IMR-90 (cell line): ENCODE data around the gene CDCP2.

Experiments used
- CEBPB ChIP-seq: IDR thresholded peaks from 2 replicates; pipeline ENCODE4 v1.6.1; 2012; ENCODE audit warnings: low read depth, low read length, improper control_type of control experiment
- POLR2A ChIP-seq: IDR thresholded peaks from 2 replicates; pipeline ENCODE4 v1.6.1; 2012; ENCODE audit warnings: mild to moderate bottlenecking, low read depth, low read length
- RFX5 ChIP-seq: IDR thresholded peaks from 2 replicates; pipeline ENCODE4 v1.8.0; 2012; ENCODE audit warnings: low read depth, mild to moderate bottlenecking, low read length, moderate library complexity
- SMC3 ChIP-seq: fragments of 150-350 bp; IDR thresholded peaks from 2 replicates; pipeline ENCODE4 v1.6.1; 2016; ENCODE audit warnings: low read depth, mild to moderate bottlenecking, antibody characterized with exemption, low read length, moderate library complexity
- TF ChIP-seq, protein P1 (sequence below): conservative IDR thresholded peaks from 2 replicates; pipeline ENCODE4 v1.5.1; 2012; ENCODE audit warnings: mild to moderate bottlenecking, low read depth, low read length, improper control_type of control experiment
- TF ChIP-seq, protein P2 (sequence below): fragments of 150-350 bp; IDR thresholded peaks from 2 replicates; pipeline ENCODE4 v1.6.1; 2017; ENCODE audit warnings: mild to moderate bottlenecking, antibody characterized with exemption, low read length, low read depth

DNA sequence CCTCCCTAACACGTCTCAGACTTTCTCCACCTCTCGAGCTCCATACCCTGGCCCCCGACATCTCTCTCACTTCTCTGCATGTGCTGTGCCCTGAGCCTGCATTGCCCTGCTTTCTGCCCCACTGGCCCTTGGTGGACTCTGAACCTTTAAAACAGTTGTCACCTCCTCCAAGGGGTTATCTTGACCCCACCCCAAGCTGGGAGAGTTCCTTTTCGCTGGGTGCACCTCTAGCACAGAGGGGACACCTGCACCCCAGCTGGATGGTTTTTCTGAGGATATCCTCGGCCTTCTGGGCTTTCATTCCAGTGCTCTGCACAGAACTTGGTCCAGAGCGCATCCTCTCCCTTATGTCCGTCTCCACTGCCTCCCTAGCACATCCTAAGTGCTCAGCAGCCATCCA, 4.2 kb upstream of the CDCP2 start:
- TF ChIP-seq POLR2A, result no peak
- TF ChIP-seq CEBPB, result no peak
- TF ChIP-seq, protein P1, sequence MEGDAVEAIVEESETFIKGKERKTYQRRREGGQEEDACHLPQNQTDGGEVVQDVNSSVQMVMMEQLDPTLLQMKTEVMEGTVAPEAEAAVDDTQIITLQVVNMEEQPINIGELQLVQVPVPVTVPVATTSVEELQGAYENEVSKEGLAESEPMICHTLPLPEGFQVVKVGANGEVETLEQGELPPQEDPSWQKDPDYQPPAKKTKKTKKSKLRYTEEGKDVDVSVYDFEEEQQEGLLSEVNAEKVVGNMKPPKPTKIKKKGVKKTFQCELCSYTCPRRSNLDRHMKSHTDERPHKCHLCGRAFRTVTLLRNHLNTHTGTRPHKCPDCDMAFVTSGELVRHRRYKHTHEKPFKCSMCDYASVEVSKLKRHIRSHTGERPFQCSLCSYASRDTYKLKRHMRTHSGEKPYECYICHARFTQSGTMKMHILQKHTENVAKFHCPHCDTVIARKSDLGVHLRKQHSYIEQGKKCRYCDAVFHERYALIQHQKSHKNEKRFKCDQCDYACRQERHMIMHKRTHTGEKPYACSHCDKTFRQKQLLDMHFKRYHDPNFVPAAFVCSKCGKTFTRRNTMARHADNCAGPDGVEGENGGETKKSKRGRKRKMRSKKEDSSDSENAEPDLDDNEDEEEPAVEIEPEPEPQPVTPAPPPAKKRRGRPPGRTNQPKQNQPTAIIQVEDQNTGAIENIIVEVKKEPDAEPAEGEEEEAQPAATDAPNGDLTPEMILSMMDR, result no peak
- no peak for TF ChIP-seq SMC3
- TF ChIP-seq RFX5, result no peak
- TF ChIP-seq, protein P2, sequence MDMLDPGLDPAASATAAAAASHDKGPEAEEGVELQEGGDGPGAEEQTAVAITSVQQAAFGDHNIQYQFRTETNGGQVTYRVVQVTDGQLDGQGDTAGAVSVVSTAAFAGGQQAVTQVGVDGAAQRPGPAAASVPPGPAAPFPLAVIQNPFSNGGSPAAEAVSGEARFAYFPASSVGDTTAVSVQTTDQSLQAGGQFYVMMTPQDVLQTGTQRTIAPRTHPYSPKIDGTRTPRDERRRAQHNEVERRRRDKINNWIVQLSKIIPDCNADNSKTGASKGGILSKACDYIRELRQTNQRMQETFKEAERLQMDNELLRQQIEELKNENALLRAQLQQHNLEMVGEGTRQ, result no peak
